Mesenchymal stem cell (in vitro differentiated cells and primary cell): ENCODE data around the gene FNDC3B.

ENCODE experiments used
- DNase-seq: peaks from one replicate; pipeline ENCODE4 v3.0.0-alpha.2; 2013
- H2AFZ ChIP-seq: one replicate; pipeline ENCODE4 v1.6.1; 2013; ENCODE audit warnings: low read depth, mild to moderate bottlenecking, control low read depth, inconsistent platforms, low read length, moderate library complexity
- H2AK5ac ChIP-seq: 2 replicates; pipeline ENCODE4 v1.6.1; 2013; ENCODE audit warnings: low read length, moderate library complexity, mild to moderate bottlenecking, inconsistent platforms; ENCODE audit not compliant: severe bottlenecking
- H2BK120ac ChIP-seq: one replicate; pipeline ENCODE4 v1.6.1; 2013; ENCODE audit warnings: low read depth, mild to moderate bottlenecking, inconsistent platforms, low read length, moderate library complexity
- H2BK12ac ChIP-seq, 2 experiments: one replicate each; pipeline ENCODE4 v1.6.1; 2013; ENCODE audit warnings: inconsistent platforms in 2 of 2, low read length in 2 of 2, mild to moderate bottlenecking in 2 of 2, moderate library complexity in 2 of 2, control low read depth in 1 of 2
- H2BK15ac ChIP-seq: one replicate; pipeline ENCODE4 v1.6.1; 2013; ENCODE audit warnings: mild to moderate bottlenecking, low read depth, inconsistent platforms; ENCODE audit not compliant: poor library complexity, severe bottlenecking
- H2BK5ac ChIP-seq: 2 replicates; pipeline ENCODE4 v1.6.1; 2013; ENCODE audit warnings: low read depth, mild to moderate bottlenecking, low read length, control low read depth, inconsistent platforms; ENCODE audit not compliant: poor library complexity, severe bottlenecking
- H3K14ac ChIP-seq, 2 experiments: one replicate each; pipeline ENCODE4 v1.6.1; 2013; ENCODE audit warnings: inconsistent platforms in 2 of 2, low read length in 2 of 2, control low read depth in 1 of 2, mild to moderate bottlenecking in 1 of 2, moderate library complexity in 1 of 2
- H3K18ac ChIP-seq, 2 experiments: one replicate each; pipeline ENCODE4 v1.6.1; 2013; ENCODE audit warnings: inconsistent platforms in 2 of 2, low read length in 2 of 2, control low read depth in 1 of 2, low read depth in 1 of 2, mild to moderate bottlenecking in 1 of 2
- H3K23ac ChIP-seq, 2 experiments: one replicate each; pipeline ENCODE4 v1.6.1; 2013; ENCODE audit warnings: inconsistent platforms in 2 of 2, low read length in 2 of 2, mild to moderate bottlenecking in 2 of 2, moderate library complexity in 2 of 2, control low read depth in 1 of 2
- H3K27ac ChIP-seq: 2 replicates; pipeline ENCODE4 v1.5.1; 2013; ENCODE audit warnings: mild to moderate bottlenecking, moderate library complexity, low read length, control low read depth, inconsistent platforms; ENCODE audit not compliant: poor library complexity, severe bottlenecking
- H3K27me3 ChIP-seq, 2 experiments: 2 replicates each; pipeline versions ENCODE4 v1.6.1 to v1.7.0; 2013; ENCODE audit warnings: low read length in 2 of 2, mild to moderate bottlenecking in 2 of 2, moderate library complexity in 2 of 2, control low read depth in 1 of 2, inconsistent platforms in 1 of 2; ENCODE audit not compliant: control insufficient read depth in 1 of 2, insufficient read depth in 1 of 2
- H3K36me3 ChIP-seq, 2 experiments: 2 replicates each; pipeline versions ENCODE4 v1.6.1 to v1.7.0; 2013; ENCODE audit warnings: low read length in 2 of 2, control low read depth in 1 of 2, inconsistent platforms in 1 of 2, low read depth in 1 of 2, mild to moderate bottlenecking in 1 of 2; ENCODE audit not compliant: insufficient read depth in 2 of 2, control insufficient read depth in 1 of 2
- H3K4ac ChIP-seq, 2 experiments: one replicate each; pipeline ENCODE4 v1.6.1; 2013; ENCODE audit warnings: inconsistent platforms in 2 of 2, low read length in 2 of 2, mild to moderate bottlenecking in 2 of 2, moderate library complexity in 2 of 2, control low read depth in 1 of 2, low read depth in 1 of 2
- H3K4me1 ChIP-seq: 2 replicates; pipeline ENCODE4 v1.6.1; 2013; ENCODE audit warnings: low read depth, low read length, control low read depth; ENCODE audit not compliant: control insufficient read depth, insufficient read depth
- H3K4me2 ChIP-seq: 2 replicates; pipeline ENCODE4 v1.6.1; 2013; ENCODE audit warnings: low read length, mild to moderate bottlenecking, inconsistent platforms; ENCODE audit not compliant: poor library complexity, severe bottlenecking
- H3K4me3 ChIP-seq, 2 experiments: 2 replicates each; pipeline versions ENCODE4 v1.5.1 to v1.7.0; 2013; ENCODE audit warnings: low read length in 2 of 2, mild to moderate bottlenecking in 2 of 2, control low read depth in 1 of 2, low read depth in 1 of 2; ENCODE audit not compliant: insufficient read depth in 1 of 2
- H3K79me1 ChIP-seq: replicated peaks from 2 replicates; pipeline ENCODE4 v1.6.1; 2013; ENCODE audit warnings: mild to moderate bottlenecking, control low read depth, low read length, inconsistent platforms; ENCODE audit not compliant: poor library complexity, severe bottlenecking
- H3K9ac ChIP-seq: 2 replicates; pipeline ENCODE4 v1.7.0; 2013; ENCODE audit warnings: mild to moderate bottlenecking, low read length, moderate library complexity
- H3K9me3 ChIP-seq: 2 replicates; pipeline ENCODE4 v1.7.0; 2013; ENCODE audit warnings: mild to moderate bottlenecking, low read length; ENCODE audit not compliant: control insufficient read depth
- H4K8ac ChIP-seq: one replicate; pipeline ENCODE4 v1.6.1; 2013; ENCODE audit warnings: inconsistent platforms, mild to moderate bottlenecking, low read length, moderate library complexity
- H4K91ac ChIP-seq: one replicate; pipeline ENCODE4 v1.6.1; 2013; ENCODE audit warnings: mild to moderate bottlenecking, low read length, inconsistent platforms
- WGBS: methylation state at CpG from one replicate; pipeline ENCODE4 v1.1.7; 2013; ENCODE audit warnings: mixed read lengths; 5-methylcytosine and 5-hydroxymethylcytosine counted together

FNDC3B gene

GRCh38 chr3:172078721-172079120 is 39.3 kb downstream of the FNDC3B start:
- no peak for DNase-seq
- H2BK120ac ChIP-seq = no peak overlapping the region
- no peak overlapping the region for H3K18ac ChIP-seq
- H3K36me3 ChIP-seq = peaks cover 4 to 48% of the 10 kb centered on the region in 2 experiments
- no peak overlapping the region for H2BK5ac ChIP-seq
- no peak overlapping the region for H3K4me2 ChIP-seq
- 97% methylated on average over 5 of the region's 6 CpGs for WGBS
- H4K8ac ChIP-seq = no peak overlapping the region
- H3K4me3 ChIP-seq = no peak overlapping the region
- no peak overlapping the region for H3K14ac ChIP-seq
- H3K27me3 ChIP-seq = no peaks in the 10 kb centered on the region
- no peak overlapping the region for H2BK12ac ChIP-seq
- no peak overlapping the region for H2AK5ac ChIP-seq
- no peaks in the 10 kb centered on the region for H3K9me3 ChIP-seq
- H3K23ac ChIP-seq = no peak overlapping the region
- no peak overlapping the region for H4K91ac ChIP-seq
- H3K79me1 ChIP-seq = no peaks in the 10 kb centered on the region
- H3K4me1 ChIP-seq = peaks cover 3% of the 10 kb centered on the region
- no peak overlapping the region for H3K27ac ChIP-seq
- no peak overlapping the region for H2AFZ ChIP-seq
- H3K9ac ChIP-seq = no peak overlapping the region
- H3K4ac ChIP-seq = no peak overlapping the region
- H2BK15ac ChIP-seq = no peak overlapping the region

- no peak overlapping the region for H3K4ac ChIP-seq
- no peak overlapping the region for H3K14ac ChIP-seq
- 100% methylated on average over 2 of the region's 3 CpGs for WGBS
- H3K27ac ChIP-seq = no peak overlapping the region
- H3K27me3 ChIP-seq = no peaks in the 10 kb centered on the region
- no peak overlapping the region for H3K23ac ChIP-seq
- DNase-seq = no peak
- H3K4me3 ChIP-seq = no peak overlapping the region
- no peak overlapping the region for H4K91ac ChIP-seq
- H3K18ac ChIP-seq = no peak overlapping the region
- no peak overlapping the region for H2BK12ac ChIP-seq
- H2AK5ac ChIP-seq = no peak overlapping the region
- H2BK5ac ChIP-seq = no peak overlapping the region
- H4K8ac ChIP-seq = no peak overlapping the region
- no peaks in the 10 kb centered on the region for H3K9me3 ChIP-seq
- no peak overlapping the region for H2BK120ac ChIP-seq
- H2AFZ ChIP-seq = no peak overlapping the region
- no peaks in the 10 kb centered on the region for H3K79me1 ChIP-seq
- H3K36me3 ChIP-seq = peaks cover 7 to 43% of the 10 kb centered on the region in 2 experiments
- H2BK15ac ChIP-seq = no peak overlapping the region
- no peak overlapping the region for H3K4me2 ChIP-seq
- no peak overlapping the region for H3K9ac ChIP-seq
- H3K4me1 ChIP-seq = peaks cover 1% of the 10 kb centered on the region
Measured at GRCh38 chr3:172079326-172079976, 40.1 kb downstream of the FNDC3B start.

- no peaks in the 10 kb centered on the region for H3K79me1 ChIP-seq
- no peak overlapping the region for H3K4me3 ChIP-seq
- no peak overlapping the region for H2BK5ac ChIP-seq
- no peaks in the 10 kb centered on the region for H3K9me3 ChIP-seq
- DNase-seq = no peak
- peaks cover 1% of the 10 kb centered on the region for H3K4me1 ChIP-seq
- no peak overlapping the region for H3K18ac ChIP-seq
- no peak overlapping the region for H3K4ac ChIP-seq
- H2AFZ ChIP-seq = no peak overlapping the region
- H4K8ac ChIP-seq = no peak overlapping the region
- H2BK15ac ChIP-seq = peak overlapping the region; percentile 20
- H2AK5ac ChIP-seq = no peak overlapping the region
- no peaks in the 10 kb centered on the region for H3K27me3 ChIP-seq
- no peak overlapping the region for H3K9ac ChIP-seq
- H2BK120ac ChIP-seq = no peak overlapping the region
- H3K23ac ChIP-seq = no peak overlapping the region
- H3K14ac ChIP-seq = no peak overlapping the region
- H2BK12ac ChIP-seq = no peak overlapping the region
- WGBS = 85% methylated on average over 1 of the region's 1 CpG
- no peak overlapping the region for H3K27ac ChIP-seq
- no peak overlapping the region for H4K91ac ChIP-seq
- no peak overlapping the region for H3K4me2 ChIP-seq
- H3K36me3 ChIP-seq = peaks cover 7 to 41% of the 10 kb centered on the region in 2 experiments
Measured at GRCh38 chr3:172080503-172080902, 41.1 kb downstream of the FNDC3B start.

- WGBS = 25% methylated on average over 4 of the region's 5 CpGs
- Histone ChIP-seq H3K79me1 (no peaks in the 10 kb centered on the region), H3K9ac (peak overlapping the region; percentile 78), H3K4ac (no peak overlapping the region), H2AK5ac (no peak overlapping the region), H4K91ac (no peak overlapping the region), H2BK5ac (no peak overlapping the region), H3K4me3 (peak overlapping the region in 1 of 2 experiments; percentile 5), H3K27me3 (no peaks in the 10 kb centered on the region), H2AFZ (no peak overlapping the region), H3K23ac (no peak overlapping the region), H3K4me2 (no peak overlapping the region), H4K8ac (no peak overlapping the region), H3K4me1 (peaks cover 1% of the 10 kb centered on the region), H3K18ac (peak overlapping the region in 1 of 2 experiments; percentile 34), H3K9me3 (no peaks in the 10 kb centered on the region), H2BK15ac (no peak overlapping the region), H2BK12ac (no peak overlapping the region), H3K27ac (peak overlapping the region; percentile 73), H3K36me3 (peaks cover 7 to 34% of the 10 kb centered on the region in 2 experiments), H2BK120ac (no peak overlapping the region), H3K14ac (no peak overlapping the region)
- peak; percentile 92 for DNase-seq
Measured at GRCh38 chr3:172082269-172082668, 42.9 kb downstream of the FNDC3B start.
